Measurements from ENCODE around the gene ERFE.

ERFE gene

DNA sequence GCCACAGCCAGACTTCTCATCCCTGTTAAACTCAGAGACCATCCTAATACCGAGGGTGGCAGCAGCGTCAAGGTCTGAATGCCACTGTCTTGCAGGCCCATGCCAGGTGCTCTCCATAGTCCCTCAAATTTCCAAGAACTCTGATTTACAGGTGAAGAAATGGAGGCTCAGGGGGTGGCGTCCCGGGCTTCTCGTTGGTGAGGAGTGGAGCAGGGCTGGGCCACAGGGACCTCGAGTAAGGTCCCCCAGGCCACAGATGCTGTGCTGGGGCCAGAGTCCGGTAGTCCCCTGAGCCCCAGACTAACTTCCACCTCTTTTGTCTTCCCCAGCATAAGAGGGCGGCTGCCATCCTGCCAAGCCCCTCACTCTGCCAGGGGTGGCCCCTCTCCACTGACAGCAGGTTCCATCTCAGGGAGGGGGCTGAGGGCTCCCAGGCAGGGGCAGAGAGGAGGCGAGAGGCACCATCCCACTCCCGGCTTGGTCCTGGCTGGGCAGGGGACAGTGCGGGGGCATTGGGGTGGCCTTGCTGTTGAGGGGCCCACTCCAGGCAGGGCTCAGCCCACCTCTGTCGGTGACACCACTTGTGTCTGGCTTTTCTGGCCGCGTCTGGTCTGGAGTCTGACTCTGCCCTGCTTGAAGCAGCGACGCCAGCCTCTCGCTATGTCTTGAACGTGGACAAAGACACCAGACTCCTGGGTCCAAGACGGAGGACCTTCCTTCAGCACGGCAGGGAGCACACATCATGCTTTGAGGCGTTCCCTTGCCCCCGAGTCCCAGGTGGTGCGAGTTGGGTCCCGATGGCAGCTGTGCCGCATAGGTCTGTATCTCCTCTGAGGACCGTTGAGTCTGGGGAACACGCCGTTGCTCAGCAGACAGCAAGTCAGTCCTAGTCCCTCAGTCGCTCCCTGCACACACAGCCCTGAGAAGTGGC is 36.2 kb upstream of the ERFE start:
- DNase-seq (ENCODE audit: insufficient read length, low spot score) (no peak), FAIRE-seq (no peak)
- TF ChIP-seq POLR2A (IDR thresholded peaks at IDR 0.05; ENCODE audit: low read depth, low read length), result no peak

- FAIRE-seq (no peak), DNase-seq (ENCODE audit: insufficient read length, low spot score) (no peak)
These were observed 35.4 kb upstream of the ERFE start for GRCh38 chr2:238123218-238123971.

DNA sequence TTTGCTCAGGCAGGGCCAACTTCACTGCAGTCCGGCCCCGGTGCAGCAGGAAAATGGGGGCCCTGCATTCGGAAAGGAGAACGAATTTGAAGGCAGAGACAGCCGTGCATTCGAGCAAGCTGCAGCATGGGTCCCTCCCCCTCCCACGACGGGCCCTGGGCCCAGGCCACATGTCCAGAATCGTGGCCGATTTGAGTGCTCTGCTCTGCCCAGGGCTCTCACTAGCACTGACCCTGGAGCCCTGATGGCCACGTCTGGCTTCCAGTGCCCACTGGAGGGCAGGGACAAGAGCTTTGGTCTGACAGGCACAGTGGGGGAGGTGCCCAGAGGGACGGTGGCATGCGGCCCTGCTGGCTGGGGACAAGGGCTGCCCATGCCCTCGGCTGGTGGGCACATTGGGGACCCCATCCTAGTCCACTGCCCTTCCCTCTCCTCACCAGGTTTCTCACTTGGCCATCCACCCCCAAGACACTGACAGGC is 34.7 kb upstream of the ERFE start:
- FAIRE-seq (no peak), DNase-seq (ENCODE audit: insufficient read length, low spot score) (no peak)
- no peak for TF ChIP-seq POLR2A (IDR thresholded peaks at IDR 0.05; ENCODE audit: low read depth, low read length)

More at GRCh38 chr2:238123218-238123971, 35.4 kb upstream of the ERFE start:
- no peak for TF ChIP-seq POLR2A (IDR thresholded peaks at IDR 0.05; ENCODE audit: low read depth, low read length)

DNA sequence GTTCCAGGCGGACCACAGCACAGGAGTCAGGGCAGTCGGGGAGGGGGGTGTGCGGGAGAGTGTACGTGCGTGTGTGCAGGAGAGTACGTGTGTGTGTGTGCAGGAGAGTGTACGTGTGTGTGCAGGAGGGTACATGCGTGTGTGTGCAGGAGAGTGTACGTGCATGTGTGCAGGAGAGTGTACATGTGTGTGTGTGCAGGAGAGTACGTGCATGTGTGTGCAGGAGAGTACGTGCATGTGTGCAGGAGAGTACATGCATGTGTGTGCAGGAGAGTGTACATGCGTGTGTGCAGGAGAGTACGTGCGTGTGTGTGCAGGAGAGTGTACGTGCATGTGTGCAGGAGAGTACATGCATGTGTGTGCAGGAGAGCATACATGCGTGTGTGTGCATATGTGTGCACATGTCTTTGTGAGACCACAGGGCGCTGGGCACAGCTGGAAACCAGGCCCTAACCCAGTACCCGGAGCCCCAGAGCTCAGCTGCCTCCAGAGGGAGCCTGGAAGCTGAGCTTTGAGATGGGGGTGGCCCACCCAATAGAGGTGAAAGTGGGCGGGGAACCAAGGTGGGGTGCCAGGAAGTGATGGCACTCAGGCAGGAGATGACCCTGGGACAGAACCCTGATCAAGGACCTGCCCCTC is 34.2 kb upstream of the ERFE start:
- DNase-seq (ENCODE audit: insufficient read length, low spot score), result no peak
- no peak for FAIRE-seq
- TF ChIP-seq POLR2A (IDR thresholded peaks at IDR 0.05; ENCODE audit: low read depth, low read length), result no peak

DNA sequence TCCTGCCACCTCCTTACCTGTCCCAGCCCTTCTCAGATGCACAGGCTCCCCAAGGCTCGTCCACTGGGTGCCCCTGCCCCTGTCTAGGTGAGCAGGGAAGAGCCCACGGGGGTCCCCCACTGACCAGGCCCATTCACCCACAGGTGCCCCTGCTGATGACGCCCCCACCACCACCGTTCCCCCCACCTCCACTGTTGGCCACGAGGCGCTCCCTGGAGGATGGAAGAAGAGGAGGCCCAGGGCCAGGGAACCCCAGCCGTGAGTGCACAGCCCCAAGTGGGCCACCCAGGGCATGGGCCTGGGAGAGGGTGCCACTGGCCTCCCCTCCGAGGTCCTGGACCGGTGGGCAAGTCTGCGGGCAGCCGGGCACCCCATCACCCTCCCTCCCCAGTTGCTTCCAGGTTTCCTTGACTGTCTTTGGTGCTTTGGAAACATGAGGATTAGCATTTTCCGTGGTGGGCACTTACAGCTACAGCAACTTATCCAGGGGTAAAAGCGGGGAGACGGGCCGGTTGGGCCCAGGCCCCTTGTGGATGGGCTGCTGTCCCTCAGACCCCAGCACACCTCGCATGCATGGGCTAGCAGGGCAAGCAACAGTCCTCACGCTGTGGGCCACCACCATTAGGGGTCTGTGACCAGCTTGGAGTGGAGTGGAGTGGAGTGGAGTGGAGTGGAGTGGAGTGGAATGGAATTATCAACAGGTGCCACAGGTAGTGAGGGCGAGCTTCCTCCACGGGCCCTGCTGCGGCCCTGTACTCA is 33.5 kb upstream of the ERFE start:
- FAIRE-seq (no peak), DNase-seq (ENCODE audit: insufficient read length, low spot score) (no peak)
- no peak for TF ChIP-seq POLR2A (IDR thresholded peaks at IDR 0.05; ENCODE audit: low read depth, low read length)

DNA sequence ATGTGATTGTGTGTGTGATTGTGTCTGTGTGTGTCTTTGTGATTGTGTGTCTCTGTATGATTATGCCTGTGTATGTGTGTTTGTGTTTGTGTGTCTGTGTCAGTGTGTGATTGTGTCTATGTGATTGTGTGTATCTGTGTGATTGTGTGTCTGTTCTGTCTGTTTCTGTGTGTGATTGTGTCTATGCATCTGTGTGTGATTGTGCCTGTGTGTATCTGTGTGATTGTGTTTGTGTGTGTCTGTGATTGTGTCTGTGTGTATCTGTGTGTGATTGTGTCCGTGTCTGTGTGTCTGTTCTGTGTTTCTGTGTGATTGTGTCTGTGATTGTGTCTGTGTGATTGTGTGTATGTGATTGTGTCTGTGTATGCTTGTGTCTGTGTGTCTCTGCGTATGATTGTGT is 32.4 kb upstream of the ERFE start:
- TF ChIP-seq POLR2A (IDR thresholded peaks at IDR 0.05; ENCODE audit: low read depth, low read length), result no peak
- FAIRE-seq (no peak), DNase-seq (ENCODE audit: insufficient read length, low spot score) (no peak)

DNA sequence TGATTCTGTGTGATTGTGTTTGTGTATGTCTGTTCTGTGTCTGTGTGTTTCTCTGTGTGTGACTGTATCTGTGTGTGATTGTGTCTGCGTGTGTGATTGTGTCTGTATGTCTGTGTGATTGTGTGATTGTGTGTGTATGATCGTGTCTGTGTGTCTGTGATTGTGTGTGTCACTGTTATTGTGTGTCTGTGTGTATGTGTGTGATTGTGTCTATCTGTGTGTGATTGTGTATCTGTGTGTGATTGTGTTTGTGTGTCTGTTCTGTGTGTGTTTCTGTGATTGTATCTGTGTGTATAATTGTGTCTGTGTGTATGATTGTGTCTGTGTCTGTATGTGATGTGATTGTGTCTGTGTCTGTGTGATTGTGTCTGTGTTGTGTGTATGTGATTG is 32.0 kb upstream of the ERFE start:
- TF ChIP-seq POLR2A (IDR thresholded peaks at IDR 0.05; ENCODE audit: low read depth, low read length), result no peak
- FAIRE-seq, result no peak
- no peak for DNase-seq (ENCODE audit: insufficient read length, low spot score)

- DNase-seq (ENCODE audit: insufficient read length, low spot score) (no peak), FAIRE-seq (no peak)
- TF ChIP-seq POLR2A (IDR thresholded peaks at IDR 0.05; ENCODE audit: low read depth, low read length), result no peak
These were observed 31.4 kb upstream of the ERFE start for GRCh38 chr2:238127165-238128060.

GRCh38 chr2:238128061-238128440 is 30.7 kb upstream of the ERFE start:
- DNase-seq (ENCODE audit: insufficient read length, low spot score) (no peak), FAIRE-seq (no peak)
- no peak for TF ChIP-seq POLR2A (IDR thresholded peaks at IDR 0.05; ENCODE audit: low read depth, low read length)

- TF ChIP-seq POLR2A (IDR thresholded peaks at IDR 0.05; ENCODE audit: low read depth, low read length), result no peak
- FAIRE-seq (no peak), DNase-seq (ENCODE audit: insufficient read length, low spot score) (no peak)
These were observed 30.2 kb upstream of the ERFE start for GRCh38 chr2:238128534-238129001.

- no peak for FAIRE-seq
- no peak for DNase-seq (ENCODE audit: insufficient read length, low spot score)
- no peak for TF ChIP-seq POLR2A (IDR thresholded peaks at IDR 0.05; ENCODE audit: low read depth, low read length)
These were observed 29.4 kb upstream of the ERFE start for GRCh38 chr2:238129166-238130010.
